ENCODE measurements around the gene FBXO44. TPM values are rescaled to one million over a fixed set of nuclear protein-coding genes. Genes with fewer than 3 reads are reported as not detected.

FBXO44 gene
- total RNA-seq, 1 experiment from 2014 or later = 34.9 TPM

DNA sequence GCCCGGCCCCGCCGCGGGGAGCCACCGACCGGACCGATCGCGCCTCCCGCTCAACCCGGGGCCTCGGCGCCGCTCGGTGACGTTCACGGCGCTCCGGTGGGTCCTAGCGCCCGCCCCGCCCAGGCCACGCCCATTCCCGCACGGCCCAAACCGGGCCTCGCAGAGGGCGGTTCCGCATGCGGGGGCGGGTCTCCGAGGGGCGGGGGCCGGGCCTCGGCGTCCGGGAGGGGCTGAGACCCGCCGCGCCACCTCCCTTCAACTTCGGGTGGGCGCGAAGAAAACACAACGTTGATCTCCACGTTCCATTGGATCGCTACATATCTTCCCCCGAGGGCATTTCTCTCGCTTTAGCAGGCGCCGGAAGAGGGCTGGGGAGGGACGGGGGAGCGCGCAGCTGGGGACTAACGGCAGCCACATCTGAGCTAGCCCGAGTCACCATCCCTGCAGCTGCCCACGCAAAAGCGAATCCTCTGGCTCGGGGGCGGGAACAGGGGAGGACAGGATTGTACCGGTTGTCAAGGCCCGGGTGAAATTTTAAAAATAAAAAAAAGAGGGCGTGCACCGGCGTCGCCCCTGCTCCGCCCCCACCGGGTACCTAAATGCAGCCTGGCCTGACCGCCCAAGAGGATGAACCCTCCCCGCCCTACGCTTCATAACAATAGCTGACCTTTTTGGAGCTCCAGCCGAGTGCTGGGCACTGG is 26.5 kb downstream of the FBXO44 start, which contains the start of gene MAD2L2:
Gene MAD2L2 (minus strand): TSS at position 78 of the 701 bp plus-strand sequence. CDS start 547 bp downstream, outside the sequence.
- peaks cover 61% of the 10 kb centered on the region for H3K4me1 Mint-ChIP-seq
- no peak for TF ChIP-seq GRHL2 (CRISPR knock-in tag; IDR thresholded peaks at IDR 0.05; ENCODE audit: insufficient replicate concordance, severe bottlenecking)
- TF ChIP-seq MYBL2 (CRISPR knock-in tag; IDR thresholded peaks at IDR 0.05) = 0 out of 2 replicates have a peak, but pooled peaks have one; percentile 52
- peak; percentile 46; the same call in 1 of the 2 replicates for TF ChIP-seq KAT7 (CRISPR knock-in tag; IDR thresholded peaks at IDR 0.05; ENCODE audit: borderline replicate concordance)
- no peak for TF ChIP-seq MLX (CRISPR knock-in tag; IDR thresholded peaks at IDR 0.05)
- TF ChIP-seq ZMAT4 (CRISPR knock-in tag; IDR thresholded peaks at IDR 0.05) = no peak
- TF ChIP-seq ATF2 (CRISPR knock-in tag; IDR thresholded peaks at IDR 0.05; ENCODE audit: borderline replicate concordance, low read depth) = 0 out of 2 replicates have a peak, but pooled peaks have one; percentile 1
- peak; percentile 66 for TF ChIP-seq E2F5 (CRISPR knock-in tag; IDR thresholded peaks at IDR 0.05)
- peak; percentile 72 for TF ChIP-seq FOXP1 (CRISPR knock-in tag; IDR thresholded peaks at IDR 0.05; ENCODE audit: borderline replicate concordance)
- TF ChIP-seq SP1 (CRISPR knock-in tag; conservative IDR thresholded peaks at IDR 0.05) = peak; percentile 100
- TF ChIP-seq CREB1 (CRISPR knock-in tag; IDR thresholded peaks at IDR 0.05) = peak; percentile 60; the same call in 1 of the 2 replicates
- TF ChIP-seq CBFB (CRISPR knock-in tag; IDR thresholded peaks at IDR 0.05; ENCODE audit: low read depth) = 0 out of 2 replicates have a peak, but pooled peaks have one; percentile 58
- TF ChIP-seq CREM (CRISPR knock-in tag; IDR thresholded peaks at IDR 0.05) = peak; percentile 88; the same call in 1 of the 2 replicates
- 0 out of 2 replicates have a peak, but pooled peaks have one; percentile 16 for TF ChIP-seq ESRRA (CRISPR knock-in tag; IDR thresholded peaks at IDR 0.05; ENCODE audit: borderline replicate concordance)
- peak; percentile 52 for TF ChIP-seq FOXK1 (CRISPR knock-in tag; IDR thresholded peaks at IDR 0.05)
- no peak for TF ChIP-seq JUN (CRISPR knock-in tag; IDR thresholded peaks at IDR 0.05)
- peak; percentile 49; the same call in 1 of the 2 replicates for TF ChIP-seq EMX1 (CRISPR knock-in tag; IDR thresholded peaks at IDR 0.05)
- H3K9me3 Mint-ChIP-seq = no peaks in the 10 kb centered on the region
- ATAC-seq (peak; percentile 54), DNase-seq (ENCODE audit: low spot score) (peak; percentile 86)
- H3K4me3 Mint-ChIP-seq = peak within 1 kb of the TSS; percentile 83
- ChIA-PET CTCF (interaction anchor here (0.6 to 3.5 kb wide), 13 partner anchors 9 to 109 kb away, joined by 3 to 39 read pairs (median 11); partner anchors contain the start of genes AGTRAP, DRAXIN and FBXO6), POLR2A (interaction anchor here (0.9 to 3.0 kb wide), 10 partner anchors 10 to 414 kb away, joined by 3 to 52 read pairs (median 4); partner anchors contain the start of genes AGTRAP, DRAXIN, FBXO2 and FBXO44)
- peak within 1 kb of the TSS; percentile 100 for H3K27ac Mint-ChIP-seq
- peaks cover 31% of the 10 kb centered on the region for H3K36me3 Mint-ChIP-seq
- no peaks in the 10 kb centered on the region for H3K27me3 Mint-ChIP-seq (ENCODE audit: low read depth)

DNA sequence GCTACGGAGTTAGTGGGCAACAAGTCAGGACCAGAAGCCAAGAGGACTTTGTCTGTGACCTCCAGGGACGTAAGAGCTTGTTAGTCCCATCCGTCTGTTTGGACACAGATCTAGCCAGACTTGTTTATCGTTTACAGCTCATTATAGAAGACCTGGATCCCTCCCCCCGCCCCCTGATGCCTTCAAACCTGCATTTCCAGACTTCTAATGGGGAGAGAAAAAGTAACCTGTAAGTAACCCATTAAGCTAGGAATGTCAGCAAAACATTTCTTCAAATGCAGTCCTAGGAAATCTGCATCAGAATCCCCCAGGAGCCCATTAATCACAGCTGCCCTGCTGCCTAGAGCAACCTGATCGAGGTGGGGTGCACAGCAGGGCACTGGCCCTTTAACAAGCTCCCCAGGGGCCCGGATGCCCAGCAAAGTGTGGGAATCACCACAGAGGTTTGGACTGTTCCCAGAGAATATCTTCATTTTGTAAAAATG is 27.7 kb downstream of the FBXO44 start:
- ChIA-PET CTCF (interaction anchor here (0.6 to 3.5 kb wide), 20 partner anchors 8 to 319 kb away, joined by 3 to 39 read pairs (median 8); partner anchors contain the start of genes AGTRAP, DRAXIN and FBXO6), POLR2A (interaction anchor here (0.8 to 3.0 kb wide), 11 partner anchors 9 to 226 kb away, joined by 3 to 52 read pairs (median 5); partner anchors contain the start of genes AGTRAP, DRAXIN, FBXO2 and FBXO44)
- H3K9me3 Mint-ChIP-seq = no peaks in the 10 kb centered on the region
- no peaks in the 10 kb centered on the region for H3K27me3 Mint-ChIP-seq (ENCODE audit: low read depth)
- peaks cover 30% of the 10 kb centered on the region for H3K36me3 Mint-ChIP-seq
- peaks cover 69% of the 10 kb centered on the region for H3K4me1 Mint-ChIP-seq
- peak; percentile 55 for ATAC-seq
- peak overlapping the region; percentile 100 for H3K27ac Mint-ChIP-seq
- peak; percentile 75 for DNase-seq (ENCODE audit: low spot score)
- H3K4me3 Mint-ChIP-seq = peak overlapping the region; percentile 81
- no peak for TF ChIP-seq OVOL2 (CRISPR knock-in tag; IDR thresholded peaks at IDR 0.05; ENCODE audit: borderline replicate concordance)
- no peak for TF ChIP-seq ZMAT4 (CRISPR knock-in tag; IDR thresholded peaks at IDR 0.05)
- TF ChIP-seq CREM (CRISPR knock-in tag; IDR thresholded peaks at IDR 0.05) = 0 out of 2 replicates have a peak, but pooled peaks have one; percentile 38
- TF ChIP-seq TEAD1 (CRISPR knock-in tag; IDR thresholded peaks at IDR 0.05) = peak; percentile 68; the same call in 1 of the 2 replicates
- no peak for TF ChIP-seq EMX1 (CRISPR knock-in tag; IDR thresholded peaks at IDR 0.05)
- TF ChIP-seq, protein P1, sequence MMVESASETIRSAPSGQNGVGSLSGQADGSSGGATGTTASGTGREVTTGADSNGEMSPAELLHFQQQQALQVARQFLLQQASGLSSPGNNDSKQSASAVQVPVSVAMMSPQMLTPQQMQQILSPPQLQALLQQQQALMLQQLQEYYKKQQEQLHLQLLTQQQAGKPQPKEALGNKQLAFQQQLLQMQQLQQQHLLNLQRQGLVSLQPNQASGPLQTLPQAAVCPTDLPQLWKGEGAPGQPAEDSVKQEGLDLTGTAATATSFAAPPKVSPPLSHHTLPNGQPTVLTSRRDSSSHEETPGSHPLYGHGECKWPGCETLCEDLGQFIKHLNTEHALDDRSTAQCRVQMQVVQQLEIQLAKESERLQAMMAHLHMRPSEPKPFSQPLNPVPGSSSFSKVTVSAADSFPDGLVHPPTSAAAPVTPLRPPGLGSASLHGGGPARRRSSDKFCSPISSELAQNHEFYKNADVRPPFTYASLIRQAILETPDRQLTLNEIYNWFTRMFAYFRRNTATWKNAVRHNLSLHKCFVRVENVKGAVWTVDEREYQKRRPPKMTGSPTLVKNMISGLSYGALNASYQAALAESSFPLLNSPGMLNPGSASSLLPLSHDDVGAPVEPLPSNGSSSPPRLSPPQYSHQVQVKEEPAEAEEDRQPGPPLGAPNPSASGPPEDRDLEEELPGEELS (CRISPR knock-in tag; IDR thresholded peaks at IDR 0.05) = peak; percentile 51; the same call in 1 of the 2 replicates
- TF ChIP-seq ZNF138 (CRISPR knock-in tag; conservative IDR thresholded peaks at IDR 0.05) = no peak
- no peak for TF ChIP-seq JAZF1 (CRISPR knock-in tag; IDR thresholded peaks at IDR 0.05)
- peak; percentile 28; the same call in 1 of the 2 replicates for TF ChIP-seq FOXK1 (CRISPR knock-in tag; IDR thresholded peaks at IDR 0.05)
- no peak for TF ChIP-seq ELF4 (CRISPR knock-in tag; IDR thresholded peaks at IDR 0.05; ENCODE audit: low read depth)
- TF ChIP-seq ZNF423 (CRISPR knock-in tag; IDR thresholded peaks at IDR 0.05) = peak; percentile 99
- TF ChIP-seq ZBTB43 (CRISPR knock-in tag; IDR thresholded peaks at IDR 0.05) = no peak

All from WTC11 (cell line).